Endometrium (tissue), 2 donors: ENCODE measurements around the gene GSDMA.
"Not testable (repeated sequence)": the region's sequence is repeated elsewhere in the genome, so short reads cannot be mapped to it uniquely, and the experiment has no call there.

Experiments used
- FAIRE-seq: peaks from 2 replicates; lab custom pipeline; 2012; peaks lifted over from hg19 to GRCh38; lab: Jason Lieb, UNC
- donor health status: control.
- donor health status: control.

GSDMA gene

GRCh38 chr17:39996800-39997199, 34.0 kb downstream of the GSDMA start:
- FAIRE-seq: no peak

- FAIRE-seq: no peak
Measured at GRCh38 chr17:39997543-39997942, 34.7 kb downstream of the GSDMA start.

- no peak for FAIRE-seq
Measured at GRCh38 chr17:39999067-39999466, 36.3 kb downstream of the GSDMA start.

GRCh38 chr17:40000161-40000560, 37.4 kb downstream of the GSDMA start:
- no peak for FAIRE-seq

GRCh38 chr17:40001335-40001734, 38.5 kb downstream of the GSDMA start:
- FAIRE-seq: not testable (repeated sequence)

- no peak for FAIRE-seq
Measured at GRCh38 chr17:40004072-40004471, 41.3 kb downstream of the GSDMA start.

GRCh38 chr17:40004712-40005111, 41.9 kb downstream of the GSDMA start:
- no peak for FAIRE-seq

- FAIRE-seq: no peak
Measured at GRCh38 chr17:40005520-40005919, 42.7 kb downstream of the GSDMA start.

GRCh38 chr17:40010946-40011500, 48.2 kb downstream of the GSDMA start:
- not testable (repeated sequence) for FAIRE-seq

GRCh38 chr17:40012017-40012647, 49.3 kb downstream of the GSDMA start:
- not testable (repeated sequence) for FAIRE-seq

GRCh38 chr17:40014375-40014980, 51.7 kb downstream of the GSDMA start:
- no peak for FAIRE-seq

GRCh38 chr17:40015005-40015997, 52.5 kb downstream of the GSDMA start, which contains the start of gene CSF3:
CSF3 (plus strand) TSS chr17:40015440; CDS start chr17:40015475, 35 bp downstream.
- no peak for FAIRE-seq

GRCh38 chr17:40015998-40016985, 53.5 kb downstream of the GSDMA start:
- no peak for FAIRE-seq

- no peak for FAIRE-seq
Measured at GRCh38 chr17:40017422-40018080, 54.7 kb downstream of the GSDMA start.

GRCh38 chr17:40018211-40019121, 55.7 kb downstream of the GSDMA start:
- no peak for FAIRE-seq

- FAIRE-seq: no peak
Measured at GRCh38 chr17:40019140-40019991, 56.6 kb downstream of the GSDMA start.

GRCh38 chr17:40020146-40020545, 57.3 kb downstream of the GSDMA start:
- no peak for FAIRE-seq

GRCh38 chr17:40021451-40021971, 58.7 kb downstream of the GSDMA start:
- no peak for FAIRE-seq
